DMS53 treated with DMSO at 0.1 percent for 48 hours (cell line): ENCODE measurements around the gene GRID1.

Source experiments
- DNase-seq: peaks from one replicate; lab custom pipeline; 2025; ENCODE audit not compliant: unreplicated experiment; lab: John Stamatoyannopoulos, UW

The GRID1 gene

GRCh38 chr10:86366033-86366901 lies at the start of gene GRID1:
Gene GRID1, minus strand, starts transcription at chr10:86366795.
- no peak for DNase-seq

- DNase-seq, result no peak
Measured at GRCh38 chr10:86415583-86415982, 49.0 kb upstream of the GRID1 start.

GRCh38 chr10:86415116-86415515 lies 48.5 kb upstream of the GRID1 start:
- no peak for DNase-seq

GRCh38 chr10:86413046-86413728 lies 46.6 kb upstream of the GRID1 start:
- no peak for DNase-seq

- DNase-seq, result no peak
Measured at GRCh38 chr10:86411852-86412560, 45.4 kb upstream of the GRID1 start.

GRCh38 chr10:86411281-86411841 lies 44.8 kb upstream of the GRID1 start:
- no peak for DNase-seq

GRCh38 chr10:86410542-86411124 lies 44.0 kb upstream of the GRID1 start:
- no peak for DNase-seq

GRCh38 chr10:86409183-86409582 lies 42.6 kb upstream of the GRID1 start:
- no peak for DNase-seq

- DNase-seq, result no peak
Measured at GRCh38 chr10:86403183-86403797, 36.7 kb upstream of the GRID1 start.

- no peak for DNase-seq
Measured at GRCh38 chr10:86402283-86402941, 35.8 kb upstream of the GRID1 start.

- DNase-seq, result no peak
Measured at GRCh38 chr10:86401588-86402282, 35.1 kb upstream of the GRID1 start.

- DNase-seq, result no peak
Measured at GRCh38 chr10:86400705-86401587, 34.4 kb upstream of the GRID1 start.

- DNase-seq, result peak; percentile 92
Measured at GRCh38 chr10:86399879-86400704, 33.5 kb upstream of the GRID1 start.

GRCh38 chr10:86399514-86399878 lies 32.9 kb upstream of the GRID1 start:
- no peak for DNase-seq

GRCh38 chr10:86397120-86397519 lies 30.5 kb upstream of the GRID1 start:
- no peak for DNase-seq

- no peak for DNase-seq
Measured at GRCh38 chr10:86393862-86394455, 27.4 kb upstream of the GRID1 start.

GRCh38 chr10:86393362-86393761 lies 26.8 kb upstream of the GRID1 start:
- no peak for DNase-seq
